Activated naive CD8-positive, alpha-beta T cell treated with anti-CD3 and anti-CD28 coated beads, Interleukin-2, amount 10 ng/mL, durations not matched to agents 7 days and 5 days (primary cell): Measurements from ENCODE around the gene BPTF. TPM values are rescaled to one million over a fixed set of nuclear protein-coding genes. Genes with fewer than 3 reads are reported as not detected.
A peak's percentile ranks its signal among the peaks of the same experiment; 100 is the strongest.
"Not testable (repeated sequence)": the region's sequence is repeated elsewhere in the genome, so short reads cannot be mapped to it uniquely, and the experiment has no call there.

Experiments used
- ATAC-seq: fragments of 150-1000 bp; cut with Tn5 transposase; one replicate; pipeline ENCODE4 v1.10.0; 2021; ENCODE audit warnings: low read depth, moderate library complexity
- POLR2A ChIA-PET: fragments of 350-600 bp; sonication (Branson Sonifier 250); formaldehyde crosslinking; loops from one replicate; lab custom pipeline; 2021; ENCODE audit warnings: antibody characterized with exemption; lab: Charles Lee
- DNase-seq: peaks from one replicate; pipeline ENCODE4 v3.0.0; 2021
- H3K27ac Mint-ChIP-seq: one replicate; pipeline ENCODE4 v1.8.0; 2022; ENCODE audit warnings: mild to moderate bottlenecking, mixed read lengths
- H3K27me3 Mint-ChIP-seq: one replicate; pipeline ENCODE4 v1.8.0; 2022; ENCODE audit warnings: mild to moderate bottlenecking, moderate library complexity, mixed read lengths
- H3K36me3 Mint-ChIP-seq: one replicate; pipeline ENCODE4 v1.8.0; 2021; ENCODE audit warnings: mild to moderate bottlenecking, mixed read lengths
- H3K4me1 Mint-ChIP-seq: one replicate; pipeline ENCODE4 v1.8.0; 2021; ENCODE audit warnings: mixed read lengths
- H3K4me3 Mint-ChIP-seq: one replicate; pipeline ENCODE4 v1.8.0; 2022; ENCODE audit warnings: mild to moderate bottlenecking, moderate library complexity, mixed read lengths
- H3K9me3 Mint-ChIP-seq: one replicate; pipeline ENCODE4 v1.8.0; 2021; ENCODE audit warnings: mixed read lengths
- total RNA-seq, 2 experiments: library from RNA; stranded (reverse); gene quantifications; one replicate each; pipeline ENCODE4 v1.2.3, GENCODE V29; 2021

Gene BPTF
- total RNA-seq, 2 experiments from 2014 or later, result 126 to 133 TPM

DNA sequence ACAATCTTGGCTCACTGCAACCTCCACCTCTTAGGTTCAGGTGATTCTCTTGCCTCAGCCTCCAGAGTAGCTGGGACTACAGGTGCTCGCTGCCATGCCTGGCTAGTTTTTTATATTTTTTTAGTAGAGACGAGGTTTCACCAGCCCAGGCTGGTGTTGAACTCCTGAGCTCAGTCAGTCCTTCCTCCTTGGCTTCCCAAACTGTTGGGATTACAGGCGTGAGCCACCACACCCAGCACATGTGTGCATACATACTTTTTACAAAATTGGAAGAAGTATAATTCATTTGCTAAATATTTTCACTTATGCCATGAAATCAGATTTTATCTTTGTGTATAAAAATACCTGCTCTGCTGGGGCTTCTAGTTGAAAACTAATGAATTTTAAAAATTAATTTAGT lies 13.2 kb downstream of the BPTF start:
- POLR2A ChIA-PET, result interaction anchor here (1.1 kb wide), 1 partner anchor 14 kb away, joined by 4 read pairs; the partner anchor contains the start of gene BPTF
- H3K4me1 Mint-ChIP-seq, result peaks cover 23% of the 10 kb centered on the region

DNA sequence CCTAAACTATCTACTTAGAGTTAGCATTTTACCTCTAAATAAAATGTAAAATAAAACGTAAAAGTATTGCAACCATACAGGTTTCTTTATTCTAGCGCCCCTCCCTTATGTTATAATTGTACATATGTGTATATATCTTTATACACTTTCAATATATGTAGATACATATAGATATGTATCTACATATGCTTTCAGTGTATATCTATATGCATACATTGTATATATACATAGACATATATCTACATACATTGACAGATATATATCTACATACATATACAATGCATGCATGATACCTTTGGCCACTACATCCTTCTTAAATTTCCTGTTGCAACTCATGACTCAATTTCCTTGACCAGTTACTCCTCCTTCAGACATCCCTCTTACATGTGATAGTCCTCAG lies 16.7 kb downstream of the BPTF start:
- ATAC-seq (no peak), DNase-seq (no peak)
- POLR2A ChIA-PET, result no interaction called here
- H3K4me3 Mint-ChIP-seq, result no peak overlapping the region
- H3K27me3 Mint-ChIP-seq, result no peaks in the 10 kb centered on the region
- peaks cover 7% of the 10 kb centered on the region for H3K4me1 Mint-ChIP-seq
- H3K9me3 Mint-ChIP-seq, result no peaks in the 10 kb centered on the region
- H3K27ac Mint-ChIP-seq, result no peak overlapping the region
- H3K36me3 Mint-ChIP-seq, result peaks cover 2% of the 10 kb centered on the region

More for the DNA sequence above, 13.2 kb downstream of the BPTF start:
- DNase-seq (no peak), ATAC-seq (no peak)
- no peaks in the 10 kb centered on the region for H3K27me3 Mint-ChIP-seq
- H3K9me3 Mint-ChIP-seq, result no peaks in the 10 kb centered on the region
- H3K36me3 Mint-ChIP-seq, result peaks cover 7% of the 10 kb centered on the region
- no peak overlapping the region for H3K4me3 Mint-ChIP-seq
- no peak overlapping the region for H3K27ac Mint-ChIP-seq

DNA sequence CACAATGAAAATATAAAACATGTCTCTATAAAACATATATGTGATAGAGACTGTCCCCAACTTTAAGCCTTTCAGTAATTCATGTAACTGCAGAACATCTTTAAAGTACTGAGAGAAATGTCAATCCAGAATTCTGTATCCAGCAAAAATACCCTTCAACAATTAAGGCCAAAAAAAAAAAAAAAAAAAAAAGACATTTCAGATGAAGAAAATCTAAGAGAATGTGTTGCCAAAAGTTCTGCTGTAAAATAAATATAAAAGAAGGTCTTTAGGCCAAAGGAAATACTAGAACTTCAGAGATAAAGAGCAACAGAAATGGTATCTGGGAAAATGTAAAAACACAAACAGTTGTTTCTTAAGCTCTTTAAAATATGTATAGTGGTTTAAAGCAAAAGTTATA lies 17.3 kb downstream of the BPTF start:
- POLR2A ChIA-PET, result no interaction called here
- Mint-ChIP-seq H3K36me3 (peaks cover 2% of the 10 kb centered on the region), H3K4me3 (no peak overlapping the region), H3K9me3 (no peaks in the 10 kb centered on the region), H3K27ac (no peak overlapping the region), H3K27me3 (no peaks in the 10 kb centered on the region), H3K4me1 (peaks cover 7% of the 10 kb centered on the region)
- no peak for ATAC-seq
- DNase-seq, result no peak

DNA sequence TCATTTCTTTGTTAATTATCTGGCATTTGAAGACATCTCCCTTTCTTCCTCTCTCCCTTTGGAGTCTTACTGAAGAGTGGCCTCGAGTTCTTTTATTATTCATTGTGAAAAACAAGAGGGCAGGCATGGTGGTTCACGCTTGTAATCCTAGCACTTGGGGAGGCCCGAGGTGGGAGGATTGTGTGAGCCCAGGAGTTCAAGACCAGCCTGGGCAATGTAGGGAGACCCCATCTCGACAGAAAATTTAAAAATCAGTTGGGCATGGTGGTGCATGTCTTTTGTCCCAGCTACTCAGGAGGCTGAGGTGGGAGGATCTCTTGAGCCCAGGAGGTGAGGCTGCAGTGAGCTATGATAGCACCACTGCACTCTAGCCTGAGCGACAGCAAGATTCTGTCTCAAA lies 20.1 kb downstream of the BPTF start:
- POLR2A ChIA-PET, result no interaction called here
- no peak overlapping the region for H3K4me3 Mint-ChIP-seq
- H3K36me3 Mint-ChIP-seq, result peaks cover 15% of the 10 kb centered on the region
- H3K4me1 Mint-ChIP-seq, result peaks cover 18% of the 10 kb centered on the region
- DNase-seq (no peak), ATAC-seq (no peak)
- H3K9me3 Mint-ChIP-seq, result peaks cover 1% of the 10 kb centered on the region
- no peak overlapping the region for H3K27ac Mint-ChIP-seq
- H3K27me3 Mint-ChIP-seq, result no peaks in the 10 kb centered on the region

DNA sequence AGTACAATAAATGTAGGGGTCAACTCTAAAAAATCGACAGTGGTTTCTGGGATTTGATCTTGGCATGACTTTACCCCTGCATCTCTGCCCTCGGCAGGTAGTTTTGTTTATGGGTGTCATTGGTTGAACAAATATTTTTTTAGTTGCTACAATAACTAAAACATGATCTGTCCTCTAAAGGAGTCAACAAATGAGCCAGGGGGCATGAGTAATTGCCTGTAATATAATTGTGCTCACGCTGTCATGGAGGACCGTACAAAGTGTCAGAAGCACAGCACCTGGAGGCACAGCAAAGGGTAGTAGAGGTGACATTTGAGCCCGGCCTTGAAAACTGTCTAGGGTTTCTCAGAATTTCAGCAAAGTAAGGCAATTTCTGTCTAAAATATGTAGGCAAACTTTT lies 22.9 kb downstream of the BPTF start:
- H3K9me3 Mint-ChIP-seq, ATAC-seq, DNase-seq, H3K27ac Mint-ChIP-seq, H3K4me3 Mint-ChIP-seq, POLR2A ChIA-PET, H3K27me3 Mint-ChIP-seq: not testable (repeated sequence)
- peaks cover 21% of the 10 kb centered on the region for H3K36me3 Mint-ChIP-seq
- H3K4me1 Mint-ChIP-seq, result peaks cover 27% of the 10 kb centered on the region

DNA sequence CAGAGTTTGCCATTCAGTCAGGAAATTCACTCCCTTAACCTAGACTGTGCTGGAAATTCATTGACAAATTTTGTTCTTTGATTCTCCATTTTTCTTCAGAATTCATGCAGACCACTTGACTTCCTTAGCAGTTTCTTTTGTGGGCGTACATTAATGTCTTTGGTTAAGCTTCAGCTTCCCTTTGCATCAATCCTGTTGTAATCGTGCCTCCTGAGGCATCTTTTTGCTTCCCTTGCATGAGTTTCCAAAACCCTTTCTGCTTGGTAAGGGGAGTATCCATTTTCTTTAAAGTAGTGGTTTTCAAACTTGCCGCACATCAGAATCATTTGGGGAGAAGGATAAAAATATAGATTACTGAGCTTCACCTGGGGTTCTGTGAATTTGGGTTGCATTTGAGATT lies 23.5 kb downstream of the BPTF start:
- not testable (repeated sequence) for DNase-seq, H3K9me3 Mint-ChIP-seq, ATAC-seq, H3K27me3 Mint-ChIP-seq
- Mint-ChIP-seq H3K4me3 (peak overlapping the region; percentile 50), H3K27ac (peak overlapping the region; percentile 20), H3K4me1 (peaks cover 28% of the 10 kb centered on the region), H3K36me3 (peaks cover 24% of the 10 kb centered on the region)
- POLR2A ChIA-PET, result interaction anchor here (1.0 kb wide), 1 partner anchor 24 kb away, joined by 3 read pairs; the partner anchor contains the start of gene BPTF

DNA sequence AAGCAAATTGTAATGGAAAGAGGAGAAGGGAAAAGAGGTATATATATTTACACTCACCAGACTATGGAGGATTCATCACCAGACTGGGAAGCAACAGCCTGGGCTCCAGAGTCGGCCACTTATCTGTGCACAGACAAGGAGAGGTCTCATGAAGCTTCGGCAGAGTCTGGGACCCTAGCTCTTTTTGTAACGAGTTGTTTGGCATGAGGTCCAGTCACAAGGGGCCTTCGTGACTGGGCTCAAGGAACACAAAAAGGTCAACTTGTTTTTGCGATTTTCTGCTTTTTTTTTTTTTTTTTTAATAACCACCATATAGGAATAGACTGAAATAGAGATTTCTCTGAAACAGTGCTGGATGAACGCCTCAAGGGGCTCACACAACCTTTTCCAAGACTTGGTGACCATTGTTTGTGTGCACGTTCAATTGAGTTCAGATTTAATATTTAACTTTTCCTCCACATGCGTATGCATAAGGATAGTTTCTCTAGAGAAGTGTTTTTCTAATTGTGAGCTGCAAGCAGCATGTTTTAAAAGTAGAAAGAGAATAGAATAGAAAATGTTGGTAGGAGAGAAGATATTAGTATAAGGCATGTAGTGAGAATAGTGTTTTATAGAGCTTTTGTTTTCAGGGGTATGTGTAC lies 25.8 kb downstream of the BPTF start:
- no peaks in the 10 kb centered on the region for H3K27me3 Mint-ChIP-seq
- H3K36me3 Mint-ChIP-seq, result peaks cover 35% of the 10 kb centered on the region
- POLR2A ChIA-PET, result no interaction called here
- no peak overlapping the region for H3K4me3 Mint-ChIP-seq
- peaks cover 42% of the 10 kb centered on the region for H3K4me1 Mint-ChIP-seq
- H3K9me3 Mint-ChIP-seq, result peaks cover 5% of the 10 kb centered on the region
- no peak overlapping the region for H3K27ac Mint-ChIP-seq
- no peak for DNase-seq
- no peak for ATAC-seq

DNA sequence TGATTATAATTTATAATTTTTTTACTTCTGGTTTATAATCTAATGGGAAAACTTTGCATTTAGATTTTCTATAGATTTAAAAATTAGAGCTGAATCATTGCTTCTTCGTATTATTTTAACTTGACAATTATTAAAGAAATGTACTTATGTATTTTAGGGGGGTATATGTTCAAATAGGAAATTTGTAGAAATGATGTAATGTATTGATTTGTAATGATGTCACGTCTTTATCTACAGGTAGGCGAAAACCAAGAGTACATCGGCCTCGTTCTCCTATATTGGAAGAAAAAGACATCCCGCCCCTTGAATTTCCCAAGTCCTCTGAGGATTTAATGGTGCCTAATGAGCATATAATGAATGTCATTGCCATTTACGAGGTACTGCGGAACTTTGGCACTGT lies 28.4 kb downstream of the BPTF start:
- peaks cover 48% of the 10 kb centered on the region for H3K4me1 Mint-ChIP-seq
- no peaks in the 10 kb centered on the region for H3K27me3 Mint-ChIP-seq
- H3K27ac Mint-ChIP-seq, result no peak overlapping the region
- H3K9me3 Mint-ChIP-seq, result peaks cover 5% of the 10 kb centered on the region
- H3K36me3 Mint-ChIP-seq, result peaks cover 30% of the 10 kb centered on the region
- POLR2A ChIA-PET, result no interaction called here
- DNase-seq (no peak), ATAC-seq (no peak)
- no peak overlapping the region for H3K4me3 Mint-ChIP-seq

DNA sequence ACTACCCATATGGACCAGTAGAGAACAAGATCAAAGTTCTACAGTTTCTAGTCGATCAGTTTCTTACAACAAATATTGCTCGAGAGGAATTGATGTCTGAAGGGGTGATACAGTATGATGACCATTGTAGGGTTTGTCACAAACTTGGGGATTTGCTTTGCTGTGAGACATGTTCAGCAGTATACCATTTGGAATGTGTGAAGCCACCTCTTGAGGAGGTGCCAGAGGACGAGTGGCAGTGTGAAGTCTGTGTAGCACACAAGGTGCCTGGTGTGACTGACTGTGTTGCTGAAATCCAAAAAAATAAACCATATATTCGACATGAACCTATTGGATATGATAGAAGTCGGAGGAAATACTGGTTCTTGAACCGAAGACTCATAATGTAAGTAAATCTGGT lies 29.1 kb downstream of the BPTF start:
- peak overlapping the region; percentile 69 for H3K27ac Mint-ChIP-seq
- H3K4me3 Mint-ChIP-seq, result no peak overlapping the region
- ATAC-seq (no peak), DNase-seq (no peak)
- peaks cover 4% of the 10 kb centered on the region for H3K9me3 Mint-ChIP-seq
- peaks cover 23% of the 10 kb centered on the region for H3K36me3 Mint-ChIP-seq
- H3K27me3 Mint-ChIP-seq, result no peaks in the 10 kb centered on the region
- peaks cover 44% of the 10 kb centered on the region for H3K4me1 Mint-ChIP-seq
- POLR2A ChIA-PET, result interaction anchor here (1.3 kb wide), 1 partner anchor 23 kb away, joined by 4 read pairs; no protein-coding TSS in a partner anchor

DNA sequence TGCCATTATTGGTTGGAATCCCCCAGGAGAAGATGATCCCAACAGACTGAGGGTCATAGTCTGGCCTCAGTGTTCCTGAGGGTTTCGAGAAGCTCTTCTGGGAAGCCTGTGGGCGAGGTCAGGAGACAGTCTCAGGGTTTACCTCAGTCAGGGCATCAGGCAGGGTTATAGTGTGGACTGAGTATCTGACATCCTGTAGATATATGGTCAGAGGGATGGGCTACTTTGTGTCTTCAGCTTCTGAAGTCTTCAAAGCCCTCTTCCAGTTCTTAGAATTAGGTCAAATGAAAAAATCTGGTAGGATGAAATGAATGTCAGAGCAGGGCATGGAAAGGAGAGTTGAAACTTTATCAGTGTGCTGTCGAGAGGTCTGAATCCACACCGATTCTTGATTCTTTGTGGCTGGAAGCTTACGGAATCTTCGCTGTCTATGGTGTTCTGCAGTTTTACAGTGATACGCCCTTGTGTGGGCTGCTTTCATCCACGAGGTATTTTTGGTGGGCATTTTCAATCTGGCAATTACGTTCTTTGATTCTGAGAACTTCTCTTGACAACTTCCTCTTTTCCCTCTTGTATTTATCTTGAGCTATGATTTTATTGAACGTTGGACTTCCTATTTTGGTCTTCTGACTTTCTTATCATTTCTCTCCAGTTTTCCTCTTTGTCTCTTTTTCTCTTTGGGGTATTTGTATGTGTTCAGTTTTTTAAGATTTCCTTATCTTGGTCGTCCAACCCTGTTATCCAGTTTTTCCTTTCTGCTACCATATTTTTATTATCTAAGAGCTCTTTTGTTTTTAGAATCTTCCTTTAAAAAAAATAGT lies 30.4 kb downstream of the BPTF start:
- DNase-seq, result no peak
- peak; percentile 72 for ATAC-seq
- H3K9me3 Mint-ChIP-seq, result peaks cover 4% of the 10 kb centered on the region
- POLR2A ChIA-PET, result interaction anchor here (0.6 to 1.3 kb wide), 3 partner anchors 25 to 143 kb away, joined by 3 to 4 read pairs (median 3); no protein-coding TSS in a partner anchor
- H3K4me3 Mint-ChIP-seq, result peak overlapping the region; percentile 74
- H3K36me3 Mint-ChIP-seq, result peaks cover 16% of the 10 kb centered on the region
- peaks cover 46% of the 10 kb centered on the region for H3K4me1 Mint-ChIP-seq
- H3K27me3 Mint-ChIP-seq, result no peaks in the 10 kb centered on the region
- peak overlapping the region; percentile 78 for H3K27ac Mint-ChIP-seq

DNA sequence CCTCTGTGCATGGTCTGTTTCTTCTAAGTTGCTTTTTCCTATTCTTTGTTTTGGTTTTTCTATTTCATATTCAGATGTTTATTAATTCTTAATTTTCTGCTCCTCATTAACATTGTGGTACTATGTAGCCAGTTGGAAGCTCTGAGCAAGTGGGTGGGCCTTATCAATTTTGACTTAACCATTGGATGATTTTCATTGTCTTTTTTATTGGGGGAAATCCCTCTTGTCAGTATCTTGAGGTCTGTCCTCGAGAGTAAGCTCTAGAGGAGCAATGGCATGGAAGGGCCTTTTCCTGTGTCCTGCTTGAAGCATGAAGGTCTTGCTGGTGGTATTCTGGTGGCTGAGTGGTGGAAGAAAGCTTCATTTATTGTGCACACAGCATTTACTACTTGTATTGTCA lies 31.1 kb downstream of the BPTF start:
- not testable (repeated sequence) for H3K9me3 Mint-ChIP-seq, H3K27me3 Mint-ChIP-seq, DNase-seq
- peaks cover 20% of the 10 kb centered on the region for H3K36me3 Mint-ChIP-seq
- H3K27ac Mint-ChIP-seq, result peak overlapping the region; percentile 78
- peak; percentile 15 for ATAC-seq
- H3K4me3 Mint-ChIP-seq, result peak overlapping the region; percentile 74
- POLR2A ChIA-PET, result interaction anchor here (0.6 kb wide), 1 partner anchor 144 kb away, joined by 3 read pairs; no protein-coding TSS in a partner anchor
- H3K4me1 Mint-ChIP-seq, result peaks cover 47% of the 10 kb centered on the region

DNA sequence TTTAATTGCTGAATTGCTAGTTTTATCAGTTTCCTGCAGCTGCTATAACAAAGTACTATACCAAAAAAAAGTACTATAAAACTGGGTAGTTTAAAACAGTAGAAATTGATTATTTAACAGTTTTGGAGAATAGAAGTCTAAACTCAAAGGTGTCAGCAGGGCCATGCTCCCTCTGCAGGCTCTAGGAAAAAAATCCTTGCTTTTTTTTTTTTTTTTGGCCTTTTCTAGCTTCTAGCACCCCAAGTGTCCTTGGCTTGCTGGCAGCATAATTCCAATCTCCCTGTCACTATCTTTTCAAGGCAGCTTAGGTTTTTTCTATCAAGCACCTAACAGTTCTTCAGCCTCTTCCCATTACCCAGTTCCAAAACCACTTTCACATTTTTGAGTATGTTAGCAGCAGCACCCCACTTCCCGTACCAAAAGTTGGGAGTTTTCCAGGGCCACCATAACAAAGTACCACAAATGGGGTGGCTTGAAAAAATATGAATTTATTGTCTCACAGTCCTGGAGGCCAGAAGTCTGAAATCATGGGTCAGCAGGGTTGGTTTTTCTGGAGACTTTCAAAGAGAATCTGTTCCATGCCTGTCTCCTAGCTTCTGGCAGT lies 37.4 kb downstream of the BPTF start:
- Mint-ChIP-seq H3K27ac (no peak overlapping the region), H3K9me3 (no peaks in the 10 kb centered on the region), H3K4me3 (no peak overlapping the region)

DNA sequence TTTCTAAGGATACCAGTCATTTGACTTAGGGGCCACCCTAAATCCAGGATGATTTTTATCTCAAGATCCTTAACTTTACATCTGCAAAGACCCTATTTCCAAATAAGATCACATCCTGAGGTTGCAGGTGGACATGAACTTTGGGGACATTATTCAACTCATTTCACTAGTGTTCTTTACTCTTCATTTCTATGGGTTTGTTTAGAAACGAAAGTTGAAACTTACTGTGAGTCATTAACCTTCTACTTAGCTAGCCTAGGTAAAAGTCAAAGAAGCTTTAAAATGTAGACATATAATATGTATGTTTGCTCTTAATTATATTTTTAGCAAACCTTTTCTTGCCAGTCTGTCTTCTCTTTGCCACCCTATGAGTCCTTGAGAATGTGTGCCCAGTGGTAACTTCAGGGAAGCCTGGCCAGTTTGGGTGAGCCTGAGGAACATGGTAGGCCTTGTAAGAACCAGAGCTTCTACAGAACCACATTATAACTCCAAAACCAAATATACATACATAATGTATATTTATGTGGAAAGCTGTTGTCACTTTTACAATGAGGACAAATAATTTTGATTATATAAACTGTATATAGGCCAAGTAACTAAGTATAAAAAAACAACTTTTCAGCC lies 38.4 kb downstream of the BPTF start:
- no peak for DNase-seq
- Mint-ChIP-seq H3K9me3 (no peaks in the 10 kb centered on the region), H3K27me3 (no peaks in the 10 kb centered on the region), H3K36me3 (peaks cover 32% of the 10 kb centered on the region), H3K4me1 (peaks cover 45% of the 10 kb centered on the region), H3K27ac (peak overlapping the region; percentile 62), H3K4me3 (peak overlapping the region; percentile 29)
- POLR2A ChIA-PET, result no interaction called here
- ATAC-seq, result no peak

More for the DNA sequence above, 37.4 kb downstream of the BPTF start:
- ATAC-seq (no peak), DNase-seq (no peak)
- Mint-ChIP-seq H3K4me1 (peaks cover 47% of the 10 kb centered on the region), H3K27me3 (no peaks in the 10 kb centered on the region), H3K36me3 (peaks cover 28% of the 10 kb centered on the region)
- POLR2A ChIA-PET, result no interaction called here
